ENCODE data around the gene IREB2. TPM values are rescaled to one million over a fixed set of nuclear protein-coding genes. Genes with fewer than 3 reads are reported as not detected.
"Not testable (repeated sequence)": the region's sequence is repeated elsewhere in the genome, so short reads cannot be mapped to it uniquely, and the experiment has no call there.

The IREB2 gene
- total and polyA plus RNA-seq, 2 of the 13 experiments (the other 11 are each of a cell fraction or from before 2014, with no cell fraction given) = 24.2 to 30.4 TPM

DNA sequence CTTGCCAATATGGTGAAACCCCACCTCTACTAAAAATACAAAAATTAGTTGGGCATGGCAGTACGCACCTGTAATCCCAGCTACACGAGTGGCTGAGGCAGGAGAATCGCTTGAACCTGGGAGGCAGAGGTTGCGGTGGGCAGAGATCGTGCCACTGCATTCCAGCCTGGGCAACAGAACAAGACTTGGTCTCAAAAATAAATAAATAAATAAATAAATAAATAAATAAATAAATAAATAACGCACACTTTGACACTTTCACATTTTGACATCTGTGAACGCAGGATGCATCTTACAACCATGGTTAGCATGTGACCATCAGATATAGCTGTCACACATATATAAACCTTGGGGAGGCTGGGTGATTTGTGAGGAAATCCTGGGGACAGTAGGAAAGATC is 33.2 kb upstream of the IREB2 start:
- H2AFZ ChIP-seq (ENCODE audit: low read length); H3K9ac ChIP-seq (ENCODE audit: insufficient read depth, low read depth, low read length); H3K27ac ChIP-seq (ENCODE audit: extremely low read length, insufficient read depth, low read length); H3K9me3 ChIP-seq (ENCODE audit: low read length); POLR2A ChIA-PET; ATAC-seq; H3K36me3 ChIP-seq (replicated peaks in 1 of 2; ENCODE audit: control insufficient read depth in 1 of 2, insufficient read depth in 2 of 2, low read length in 2 of 2); H3K4me1 ChIP-seq (ENCODE audit: insufficient read depth, low read length); FAIRE-seq; intact Hi-C loops (cut with micrococcal nuclease; ENCODE audit: unreplicated experiment); CTCF ChIA-PET (ENCODE audit: low intra/inter-chr PET ratio, low total read pairs); BruUV-seq (replicated peaks); H3K79me2 ChIP-seq (ENCODE audit: insufficient read depth, low read length); in situ Hi-C loops (cut with HindIII; ENCODE audit: extremely low pct_ligation_motif_present, low pct_unique_long_range_greater_than_20kb); H4K20me1 ChIP-seq (ENCODE audit: insufficient read depth, low read length); H3K4me2 ChIP-seq (ENCODE audit: low read depth, low read length); H3K4me3 ChIP-seq (replicated peaks in 1 of 3; ENCODE audit: insufficient read depth in 1 of 3, low read depth in 2 of 3, low read length in 3 of 3); DNase-seq (ENCODE audit: low spot score): not testable (repeated sequence)
- H3K27me3 ChIP-seq (ENCODE audit: control insufficient read depth in 1 of 2, insufficient read depth in 2 of 2, low read length in 2 of 2) = peaks cover 1 to 15% of the 10 kb centered on the region in 2 experiments; a peak in 3 of 5 replicates
- 87% methylated on average over 7 of the region's 7 CpGs for WGBS (ENCODE audit: low lambda C conversion rate)

- no peaks in the 10 kb centered on the region for H3K79me2 ChIP-seq (ENCODE audit: insufficient read depth, low read length)
- intact Hi-C loops (cut with micrococcal nuclease; ENCODE audit: unreplicated experiment) = no loop called here
- H3K27ac ChIP-seq (ENCODE audit: extremely low read length, insufficient read depth, low read length) = no peak overlapping the region
- BruUV-seq (replicated peaks) = no TSS peak
- ChIA-PET POLR2A (no interaction called here), CTCF (ENCODE audit: low intra/inter-chr PET ratio, low total read pairs) (no interaction called here)
- H2AFZ ChIP-seq (ENCODE audit: low read length) = no peak overlapping the region
- DNase-seq (ENCODE audit: low spot score) = no peak
- no peaks in the 10 kb centered on the region for H4K20me1 ChIP-seq (ENCODE audit: insufficient read depth, low read length)
- H3K4me1 ChIP-seq (ENCODE audit: insufficient read depth, low read length) = no peaks in the 10 kb centered on the region
- no peaks in the 10 kb centered on the region for H3K36me3 ChIP-seq (replicated peaks in 1 of 2; ENCODE audit: control insufficient read depth in 1 of 2, insufficient read depth in 2 of 2, low read length in 2 of 2)
- H3K4me3 ChIP-seq (replicated peaks in 1 of 3; ENCODE audit: insufficient read depth in 1 of 3, low read depth in 2 of 3, low read length in 3 of 3) = no peak overlapping the region
- peaks cover 1 to 15% of the 10 kb centered on the region in 2 experiments; a peak in 3 of 5 replicates for H3K27me3 ChIP-seq (ENCODE audit: control insufficient read depth in 1 of 2, insufficient read depth in 2 of 2, low read length in 2 of 2)
- H3K9me3 ChIP-seq (ENCODE audit: low read length) = no peaks in the 10 kb centered on the region
- no peak overlapping the region for H3K9ac ChIP-seq (ENCODE audit: insufficient read depth, low read depth, low read length)
- in situ Hi-C loops (cut with HindIII; ENCODE audit: extremely low pct_ligation_motif_present, low pct_unique_long_range_greater_than_20kb) = no loop called here
- no peak overlapping the region for H3K4me2 ChIP-seq (ENCODE audit: low read depth, low read length)
- ATAC-seq = peak; percentile 40
- WGBS (ENCODE audit: low lambda C conversion rate) = 75% methylated on average over 4 of the region's 26 CpGs
- no peak for FAIRE-seq
- TF ChIP-seq SCMH1 (CRISPR knock-in tag; IDR thresholded peaks at IDR 0.05; ENCODE audit: borderline replicate concordance) = no peak
- no peak for TF ChIP-seq ZHX1 (CRISPR knock-in tag; IDR thresholded peaks at IDR 0.05; ENCODE audit: low read depth)
- TF ChIP-seq KLF16 (CRISPR knock-in tag; IDR thresholded peaks at IDR 0.05) = no peak
- no peak for TF ChIP-seq HMGXB4 (CRISPR knock-in tag; IDR thresholded peaks at IDR 0.05; ENCODE audit: borderline replicate concordance in 1 of 2, low read depth in 1 of 2)
- TF ChIP-seq, protein P1, sequence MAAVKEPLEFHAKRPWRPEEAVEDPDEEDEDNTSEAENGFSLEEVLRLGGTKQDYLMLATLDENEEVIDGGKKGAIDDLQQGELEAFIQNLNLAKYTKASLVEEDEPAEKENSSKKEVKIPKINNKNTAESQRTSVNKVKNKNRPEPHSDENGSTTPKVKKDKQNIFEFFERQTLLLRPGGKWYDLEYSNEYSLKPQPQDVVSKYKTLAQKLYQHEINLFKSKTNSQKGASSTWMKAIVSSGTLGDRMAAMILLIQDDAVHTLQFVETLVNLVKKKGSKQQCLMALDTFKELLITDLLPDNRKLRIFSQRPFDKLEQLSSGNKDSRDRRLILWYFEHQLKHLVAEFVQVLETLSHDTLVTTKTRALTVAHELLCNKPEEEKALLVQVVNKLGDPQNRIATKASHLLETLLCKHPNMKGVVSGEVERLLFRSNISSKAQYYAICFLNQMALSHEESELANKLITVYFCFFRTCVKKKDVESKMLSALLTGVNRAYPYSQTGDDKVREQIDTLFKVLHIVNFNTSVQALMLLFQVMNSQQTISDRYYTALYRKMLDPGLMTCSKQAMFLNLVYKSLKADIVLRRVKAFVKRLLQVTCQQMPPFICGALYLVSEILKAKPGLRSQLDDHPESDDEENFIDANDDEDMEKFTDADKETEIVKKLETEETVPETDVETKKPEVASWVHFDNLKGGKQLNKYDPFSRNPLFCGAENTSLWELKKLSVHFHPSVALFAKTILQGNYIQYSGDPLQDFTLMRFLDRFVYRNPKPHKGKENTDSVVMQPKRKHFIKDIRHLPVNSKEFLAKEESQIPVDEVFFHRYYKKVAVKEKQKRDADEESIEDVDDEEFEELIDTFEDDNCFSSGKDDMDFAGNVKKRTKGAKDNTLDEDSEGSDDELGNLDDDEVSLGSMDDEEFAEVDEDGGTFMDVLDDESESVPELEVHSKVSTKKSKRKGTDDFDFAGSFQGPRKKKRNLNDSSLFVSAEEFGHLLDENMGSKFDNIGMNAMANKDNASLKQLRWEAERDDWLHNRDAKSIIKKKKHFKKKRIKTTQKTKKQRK (IDR thresholded peaks at IDR 0.05; ENCODE audit: low read length) = no peak
- no peak for TF ChIP-seq KDM5B (CRISPR knock-in tag; IDR thresholded peaks at IDR 0.05; ENCODE audit: borderline replicate concordance)
- TF ChIP-seq SRF (IDR thresholded peaks at IDR 0.05; ENCODE audit: low read depth, low read length) = no peak
- TF ChIP-seq ZNF790 (CRISPR knock-in tag; IDR thresholded peaks at IDR 0.05; ENCODE audit: borderline replicate concordance) = no peak
- TF ChIP-seq IKZF1 (IDR thresholded peaks at IDR 0.05) = no peak
Measured at GRCh38 chr15:78405336-78405924, 32.6 kb upstream of the IREB2 start.

Data from HepG2 (cell line).